Thymus (tissue), 11 donors: ENCODE measurements around the gene CEBPB. TPM values are rescaled to one million over a fixed set of nuclear protein-coding genes. Genes with fewer than 3 reads are reported as not detected.
A peak's percentile ranks its signal among the peaks of the same experiment; 100 is the strongest.
"Not testable (repeated sequence)": the region's sequence is repeated elsewhere in the genome, so short reads cannot be mapped to it uniquely, and the experiment has no call there.

ENCODE experiments used
- DNase-seq, 9 donors: peaks; one replicate each; pipeline ENCODE4 v3.0.0-alpha.2; 2013; ENCODE audit warnings: low spot score in 9 of 9, low read depth in 6 of 9, missing footprints in 1 of 9
- H3K27ac ChIP-seq, 2 donors: one replicate each; pipeline ENCODE4 v1.5.1; 2013; ENCODE audit warnings: control low read depth in 1 of 2, low read depth in 1 of 2, low read length in 1 of 2, mild to moderate bottlenecking in 1 of 2, moderate library complexity in 1 of 2
- H3K27me3 ChIP-seq, 2 donors: one replicate each; pipeline ENCODE4 v1.5.1; 2013; ENCODE audit warnings: low read length in 1 of 2; ENCODE audit not compliant: control insufficient read depth in 2 of 2, insufficient read depth in 1 of 2
- H3K36me3 ChIP-seq, 2 donors: one replicate each; pipeline ENCODE4 v1.5.1; 2013; ENCODE audit warnings: low read length in 1 of 2, mild to moderate bottlenecking in 1 of 2, moderate library complexity in 1 of 2; ENCODE audit not compliant: control insufficient read depth in 2 of 2, insufficient read depth in 2 of 2
- H3K4me1 ChIP-seq, 2 donors: one replicate each; pipeline ENCODE4 v1.5.1; 2013; ENCODE audit warnings: low read length in 2 of 2; ENCODE audit not compliant: control insufficient read depth in 2 of 2, insufficient read depth in 2 of 2
- H3K4me3 ChIP-seq, 2 donors: one replicate each; pipeline ENCODE4 v1.5.1; 2013; ENCODE audit warnings: low read length in 2 of 2, control low read depth in 1 of 2, mild to moderate bottlenecking in 1 of 2
- H3K9me3 ChIP-seq, 2 donors: one replicate each; pipeline ENCODE4 v1.5.1; 2013; ENCODE audit warnings: low read length in 1 of 2, mild to moderate bottlenecking in 1 of 2; ENCODE audit not compliant: control insufficient read depth in 2 of 2, insufficient read depth in 1 of 2
- WGBS: extraction: QIAGEN DNeasy Blood & Tissue Kit; methylation state at CpG from one replicate; pipeline ENCODE4 v1.1.7; 2013; 5-methylcytosine and 5-hydroxymethylcytosine counted together
- polyA plus RNA-seq: library from polyadenylated mRNA; stranded (reverse); fragments of 200-250 nt; gene quantifications from one replicate; pipeline ENCODE4 v1.2.3, GENCODE V29; 2013
- total RNA-seq: library from RNA; stranded (reverse); fragments of 120-200 nt; gene quantifications from one replicate; pipeline ENCODE4 v1.2.4, GENCODE V29; 2013
- donor health status: healthy.

The CEBPB gene
- total and polyA plus RNA-seq, 2 donors: 9.2 to 42.9 TPM

GRCh38 chr20:50178672-50179071, 12.0 kb upstream of the CEBPB start:
- not testable (repeated sequence) for H3K27ac ChIP-seq, H3K36me3 ChIP-seq, H3K4me3 ChIP-seq, H3K4me1 ChIP-seq, H3K27me3 ChIP-seq, H3K9me3 ChIP-seq, DNase-seq
- 85% methylated on average over 9 of the region's 9 CpGs for WGBS

- H3K4me3 ChIP-seq: no peak overlapping the region
- WGBS: 98% methylated on average over 10 of the region's 10 CpGs
- no peak for DNase-seq
- no peaks in the 10 kb centered on the region for H3K9me3 ChIP-seq
- no peak overlapping the region for H3K27ac ChIP-seq
- peaks cover 0 to 2% of the 10 kb centered on the region in 2 donors for H3K27me3 ChIP-seq
- no peaks in the 10 kb centered on the region for H3K4me1 ChIP-seq
- no peaks in the 10 kb centered on the region for H3K36me3 ChIP-seq
These were observed 9.3 kb upstream of the CEBPB start for GRCh38 chr20:50181344-50181743.

- DNase-seq: no peak
- H3K36me3 ChIP-seq: no peaks in the 10 kb centered on the region
- H3K27me3 ChIP-seq: peaks cover 0 to 2% of the 10 kb centered on the region in 2 donors
- H3K9me3 ChIP-seq: no peaks in the 10 kb centered on the region
- H3K4me1 ChIP-seq: no peaks in the 10 kb centered on the region
- no peak overlapping the region for H3K27ac ChIP-seq
- no peak overlapping the region for H3K4me3 ChIP-seq
- 94% methylated on average over 2 of the region's 2 CpGs for WGBS
These were observed 8.3 kb upstream of the CEBPB start for GRCh38 chr20:50182346-50182745.

GRCh38 chr20:50185426-50185825, 5.2 kb upstream of the CEBPB start:
- Histone ChIP-seq H3K4me1 (peaks cover 0 to 2% of the 10 kb centered on the region in 2 donors), H3K36me3 (no peaks in the 10 kb centered on the region), H3K4me3 (no peak overlapping the region), H3K27me3 (peaks cover 0 to 2% of the 10 kb centered on the region in 2 donors), H3K27ac (no peak overlapping the region), H3K9me3 (no peaks in the 10 kb centered on the region)
- no peak for DNase-seq
- 98% methylated on average over 5 of the region's 5 CpGs for WGBS

- H3K27ac ChIP-seq: no peak overlapping the region
- peaks cover 0 to 2% of the 10 kb centered on the region in 2 donors for H3K27me3 ChIP-seq
- peaks cover 0 to 2% of the 10 kb centered on the region in 2 donors for H3K4me1 ChIP-seq
- WGBS: 26% methylated on average over 16 of the region's 16 CpGs
- no peaks in the 10 kb centered on the region for H3K9me3 ChIP-seq
- H3K4me3 ChIP-seq: no peak overlapping the region
- DNase-seq: peak in 6 of 9 donors; percentile 49 to 85 (median 74)
- no peaks in the 10 kb centered on the region for H3K36me3 ChIP-seq
These were observed 4.3 kb upstream of the CEBPB start for GRCh38 chr20:50186151-50186885.

GRCh38 chr20:50186987-50187402, 3.6 kb upstream of the CEBPB start:
- H3K9me3 ChIP-seq: no peaks in the 10 kb centered on the region
- peaks cover 0 to 2% of the 10 kb centered on the region in 2 donors for H3K27me3 ChIP-seq
- no peaks in the 10 kb centered on the region for H3K36me3 ChIP-seq
- H3K4me1 ChIP-seq: peaks cover 0 to 2% of the 10 kb centered on the region in 2 donors
- 83% methylated on average over 8 of the region's 8 CpGs for WGBS
- H3K27ac ChIP-seq: peak overlapping the region in 1 of 2 donors; percentile 31
- DNase-seq: no peak
- no peak overlapping the region for H3K4me3 ChIP-seq

GRCh38 chr20:50187403-50188051, 3.1 kb upstream of the CEBPB start:
- no peaks in the 10 kb centered on the region for H3K36me3 ChIP-seq
- no peaks in the 10 kb centered on the region for H3K9me3 ChIP-seq
- H3K27ac ChIP-seq: peak overlapping the region in 1 of 2 donors; percentile 31
- H3K4me3 ChIP-seq: no peak overlapping the region
- H3K4me1 ChIP-seq: peaks cover 0 to 5% of the 10 kb centered on the region in 2 donors
- no peak for DNase-seq
- peaks cover 0 to 2% of the 10 kb centered on the region in 2 donors for H3K27me3 ChIP-seq
- 93% methylated on average over 12 of the region's 12 CpGs for WGBS

GRCh38 chr20:50188287-50188688, 2.3 kb upstream of the CEBPB start:
- DNase-seq: no peak
- Histone ChIP-seq H3K27me3 (peaks cover 2% of the 10 kb centered on the region in 2 donors), H3K4me1 (peaks cover 7 to 12% of the 10 kb centered on the region in 2 donors), H3K9me3 (no peaks in the 10 kb centered on the region), H3K36me3 (no peaks in the 10 kb centered on the region), H3K27ac (no peak overlapping the region), H3K4me3 (no peak overlapping the region)
- WGBS: 96% methylated on average over 6 of the region's 6 CpGs

- DNase-seq: no peak
- peaks cover 2% of the 10 kb centered on the region in 2 donors for H3K27me3 ChIP-seq
- no peaks in the 10 kb centered on the region for H3K9me3 ChIP-seq
- peaks cover 7 to 13% of the 10 kb centered on the region in 2 donors for H3K4me1 ChIP-seq
- no peak overlapping the region for H3K4me3 ChIP-seq
- H3K27ac ChIP-seq: no peak overlapping the region
- H3K36me3 ChIP-seq: no peaks in the 10 kb centered on the region
- 94% methylated on average over 18 of the region's 18 CpGs for WGBS
These were observed 1.6 kb upstream of the CEBPB start for GRCh38 chr20:50188879-50189680.
